ENCODE results near the gene BMAL1.
A peak's percentile ranks its signal among the peaks of the same experiment; 100 is the strongest.

Gene BMAL1

GRCh38 chr11:13291800-13292199 lies 14.2 kb downstream of the BMAL1 start:
- no peak for DNase-seq

- DNase-seq, result no peak
Measured at GRCh38 chr11:13292970-13293369, 15.4 kb downstream of the BMAL1 start.

- no peak for DNase-seq
Measured at GRCh38 chr11:13294178-13294577, 16.6 kb downstream of the BMAL1 start.

GRCh38 chr11:13294771-13295579 lies 17.4 kb downstream of the BMAL1 start:
- DNase-seq, result no peak

- DNase-seq, result no peak
Measured at GRCh38 chr11:13297308-13297916, 19.8 kb downstream of the BMAL1 start.

GRCh38 chr11:13297917-13298356 lies 20.3 kb downstream of the BMAL1 start:
- DNase-seq, result peak; percentile 67 to 86 (median 80)

- no peak for DNase-seq
Measured at GRCh38 chr11:13298765-13299164, 21.2 kb downstream of the BMAL1 start.

- DNase-seq, result no peak
Measured at GRCh38 chr11:13301522-13301921, 23.9 kb downstream of the BMAL1 start.

GRCh38 chr11:13302420-13302958 lies 24.9 kb downstream of the BMAL1 start:
- DNase-seq, result no peak

GRCh38 chr11:13303668-13304649 lies 26.4 kb downstream of the BMAL1 start:
- DNase-seq, result peak; percentile 76 to 89 (median 88)

GRCh38 chr11:13304655-13305335 lies 27.2 kb downstream of the BMAL1 start:
- peak in 2 of 4 experiments; percentile 34 to 41 for DNase-seq

- no peak for DNase-seq
Measured at GRCh38 chr11:13308704-13309103, 31.1 kb downstream of the BMAL1 start.

GRCh38 chr11:13309156-13309555 lies 31.6 kb downstream of the BMAL1 start:
- no peak for DNase-seq

GRCh38 chr11:13310443-13310842 lies 32.9 kb downstream of the BMAL1 start:
- DNase-seq, result no peak

- no peak for DNase-seq
Measured at GRCh38 chr11:13311570-13311969, 34.0 kb downstream of the BMAL1 start.

- DNase-seq, result no peak
Measured at GRCh38 chr11:13313005-13313819, 35.6 kb downstream of the BMAL1 start.

- no peak for DNase-seq
Measured at GRCh38 chr11:13314676-13315394, 37.2 kb downstream of the BMAL1 start.

- no peak for DNase-seq
Measured at GRCh38 chr11:13315517-13316432, 38.2 kb downstream of the BMAL1 start.

GRCh38 chr11:13316528-13316961 lies 39.0 kb downstream of the BMAL1 start:
- no peak for DNase-seq
